GM12875 (cell line): Measurements from ENCODE around the gene HES2.
"Not testable (repeated sequence)": the region's sequence is repeated elsewhere in the genome, so short reads cannot be mapped to it uniquely, and the experiment has no call there.

Experiments
- H3K4me3 ChIP-seq: one replicate; pipeline ENCODE4 v1.5.1; 2011; ENCODE audit warnings: low read depth, low read length, control low read depth
- CTCF ChIP-seq: IDR thresholded peaks from 2 replicates; pipeline ENCODE4 v1.5.1; 2011; ENCODE audit warnings: low read depth, mild to moderate bottlenecking, control low read depth, inconsistent platforms, low read length, moderate library complexity, borderline replicate concordance; ENCODE audit not compliant: insufficient read depth

The HES2 gene

GRCh38 chr1:6450943-6451373, 31.2 kb upstream of the HES2 start:
- no peak overlapping the region for H3K4me3 ChIP-seq
- no peak for TF ChIP-seq CTCF

- H3K4me3 ChIP-seq: not testable (repeated sequence)
Observed at GRCh38 chr1:6450486-6450885, 30.8 kb upstream of the HES2 start.

GRCh38 chr1:6450005-6450450, 30.3 kb upstream of the HES2 start:
- TF ChIP-seq CTCF: no peak
- H3K4me3 ChIP-seq: no peak overlapping the region

- TF ChIP-seq CTCF: no peak
- no peak overlapping the region for H3K4me3 ChIP-seq
Observed at GRCh38 chr1:6448749-6449631, 29.3 kb upstream of the HES2 start.

- no peak overlapping the region for H3K4me3 ChIP-seq
- TF ChIP-seq CTCF: no peak
Observed at GRCh38 chr1:6447818-6448748, 28.4 kb upstream of the HES2 start.

GRCh38 chr1:6447016-6447817, 27.5 kb upstream of the HES2 start:
- no peak for TF ChIP-seq CTCF
- H3K4me3 ChIP-seq: no peak overlapping the region

- no peak overlapping the region for H3K4me3 ChIP-seq
- no peak for TF ChIP-seq CTCF
Observed at GRCh38 chr1:6446665-6447015, 26.9 kb upstream of the HES2 start.

- not testable (repeated sequence) for H3K4me3 ChIP-seq
Observed at GRCh38 chr1:6445929-6446328, 26.2 kb upstream of the HES2 start.
